ENCODE measurements around the gene CPSF2. TPM values are rescaled to one million over a fixed set of nuclear protein-coding genes. Genes with fewer than 3 reads are reported as not detected.
A peak's percentile ranks its signal among the peaks of the same experiment; 100 is the strongest.

Gene CPSF2
- total RNA-seq, 4 donors from 2014 or later, result 19.1 to 33.5 (median 32.6) TPM

GRCh38 chr14:92109490-92109889, 12.3 kb upstream of the CPSF2 start:
- TF ChIP-seq POLR2A (IDR thresholded peaks at IDR 0.05), result no peak
- TF ChIP-seq CTCF (IDR thresholded peaks at IDR 0.05), result no peak
- H3K4me3 ChIP-seq (ENCODE audit: low read depth, poor library complexity, severe bottlenecking), result no peak overlapping the region
- intact Hi-C loops (cut with DNase I; ENCODE audit: low total_unique reads), result no loop called here
- no peak for DNase-seq (ENCODE audit: low spot score in 2 of 2)
- WGBS, 2 donors, result 79 to 88% methylated on average over 5 of the region's 5 CpGs

GRCh38 chr14:92121207-92121669, 531 bp upstream of the CPSF2 start:
- 0% methylated on average over 36 of the region's 36 CpGs for WGBS, 2 donors
- TF ChIP-seq POLR2A (IDR thresholded peaks at IDR 0.05) (no peak), CTCF (IDR thresholded peaks at IDR 0.05) (no peak)
- H3K4me3 ChIP-seq (ENCODE audit: low read depth, poor library complexity, severe bottlenecking), result peak overlapping the region; percentile 87
- intact Hi-C loops (cut with DNase I; ENCODE audit: low total_unique reads), result no loop called here
- peak in 1 of 2 donors; percentile 44 for DNase-seq (ENCODE audit: low spot score in 2 of 2)

GRCh38 chr14:92122351-92122677, 545 bp downstream of the CPSF2 start:
- DNase-seq (ENCODE audit: low spot score in 2 of 2), result no peak
- 0% methylated on average over 22 of the region's 22 CpGs for WGBS, 2 donors
- no peak for TF ChIP-seq POLR2A (IDR thresholded peaks at IDR 0.05)
- H3K4me3 ChIP-seq (ENCODE audit: low read depth, poor library complexity, severe bottlenecking), result peak overlapping the region; percentile 87
- intact Hi-C loops (cut with DNase I; ENCODE audit: low total_unique reads), result no loop called here

- TF ChIP-seq POLR2A (IDR thresholded peaks at IDR 0.05), result no peak
- TF ChIP-seq CTCF (IDR thresholded peaks at IDR 0.05), result no peak
Measured at GRCh38 chr14:92122761-92123160, 992 bp downstream of the CPSF2 start.

GRCh38 chr14:92134456-92134855, 12.7 kb downstream of the CPSF2 start:
- DNase-seq (ENCODE audit: low spot score in 2 of 2), result no peak
- intact Hi-C loops (cut with DNase I; ENCODE audit: low total_unique reads), result no loop called here
- WGBS, 2 donors, result 70 to 73% methylated on average over 1 of the region's 1 CpG
- TF ChIP-seq CTCF (IDR thresholded peaks at IDR 0.05), result no peak
- TF ChIP-seq POLR2A (IDR thresholded peaks at IDR 0.05), result no peak
- H3K4me3 ChIP-seq (ENCODE audit: low read depth, poor library complexity, severe bottlenecking), result no peak overlapping the region

More at GRCh38 chr14:92122761-92123160, 992 bp downstream of the CPSF2 start:
- WGBS, 2 donors, result 28 to 33% methylated on average over 9 of the region's 9 CpGs
- DNase-seq (ENCODE audit: low spot score in 2 of 2), result no peak
- H3K4me3 ChIP-seq (ENCODE audit: low read depth, poor library complexity, severe bottlenecking), result peak overlapping the region; percentile 87
- intact Hi-C loops (cut with DNase I; ENCODE audit: low total_unique reads), result no loop called here

GRCh38 chr14:92135269-92135668, 13.5 kb downstream of the CPSF2 start:
- DNase-seq (ENCODE audit: low spot score in 2 of 2), result no peak
- H3K4me3 ChIP-seq (ENCODE audit: low read depth, poor library complexity, severe bottlenecking), result no peak overlapping the region
- TF ChIP-seq POLR2A (IDR thresholded peaks at IDR 0.05) (no peak), CTCF (IDR thresholded peaks at IDR 0.05) (no peak)
- intact Hi-C loops (cut with DNase I; ENCODE audit: low total_unique reads), result no loop called here
- 29 to 48% methylated on average over 1 of the region's 1 CpG for WGBS, 2 donors
